Activated T-cell treated with anti-CD3 and anti-CD28 coated beads, Interleukin-2, amount 50 U/mL, for 48 hours (primary cell): Measurements from ENCODE around the gene LPAR3.
A peak's percentile ranks its signal among the peaks of the same experiment; 100 is the strongest.
"Not testable (repeated sequence)": the region's sequence is repeated elsewhere in the genome, so short reads cannot be mapped to it uniquely, and the experiment has no call there.

Source experiments
- DNase-seq, 2 experiments: peaks; one replicate each; pipeline ENCODE4 v3.0.0-alpha.2; 2020

The LPAR3 gene

DNA sequence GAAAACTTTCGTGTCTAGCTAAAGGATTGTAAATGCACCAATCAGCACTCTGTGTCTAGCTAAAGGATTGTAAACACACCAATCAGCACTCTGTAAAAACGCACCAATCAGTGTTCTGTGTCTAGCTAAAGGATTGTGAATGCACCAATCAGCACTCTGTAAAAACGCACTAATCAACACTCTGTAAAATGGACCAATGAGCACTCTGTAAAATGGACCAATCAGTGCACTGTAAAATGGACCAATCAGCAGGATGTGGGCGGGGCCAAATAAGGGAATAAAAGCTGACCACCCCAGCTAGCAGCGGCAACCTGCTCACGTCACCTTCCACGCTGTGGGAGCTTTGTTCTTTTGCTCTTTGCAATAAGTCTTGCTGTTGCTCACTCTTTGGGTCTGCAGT lies 9.7 kb upstream of the LPAR3 start:
- DNase-seq, result not testable (repeated sequence)

- no peak for DNase-seq
Observed at GRCh38 chr1:84899969-84900368, 7.0 kb upstream of the LPAR3 start.

GRCh38 chr1:84896279-84896678 lies 3.3 kb upstream of the LPAR3 start:
- no peak for DNase-seq

GRCh38 chr1:84890566-84890965 lies 2.4 kb downstream of the LPAR3 start:
- no peak for DNase-seq

DNA sequence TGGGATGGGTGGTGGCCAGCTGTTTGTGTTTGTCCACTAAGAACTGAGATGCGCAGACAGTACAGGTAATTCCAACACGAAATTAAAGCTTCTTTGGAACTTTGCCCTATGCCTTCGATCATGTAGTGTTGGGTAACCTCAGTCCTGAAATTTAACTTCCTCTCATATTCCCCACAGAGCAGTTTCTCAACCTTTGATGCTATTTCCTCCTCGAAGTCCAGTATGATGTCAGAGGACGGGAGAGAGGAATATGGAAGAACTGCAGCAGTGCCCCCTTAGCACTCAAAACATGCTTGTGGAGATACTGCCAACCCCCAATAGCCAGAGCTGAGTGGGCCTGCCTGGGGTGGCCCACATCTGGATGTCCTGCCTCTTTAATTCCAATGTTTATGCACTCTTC lies 3.6 kb downstream of the LPAR3 start:
- DNase-seq, result no peak

DNA sequence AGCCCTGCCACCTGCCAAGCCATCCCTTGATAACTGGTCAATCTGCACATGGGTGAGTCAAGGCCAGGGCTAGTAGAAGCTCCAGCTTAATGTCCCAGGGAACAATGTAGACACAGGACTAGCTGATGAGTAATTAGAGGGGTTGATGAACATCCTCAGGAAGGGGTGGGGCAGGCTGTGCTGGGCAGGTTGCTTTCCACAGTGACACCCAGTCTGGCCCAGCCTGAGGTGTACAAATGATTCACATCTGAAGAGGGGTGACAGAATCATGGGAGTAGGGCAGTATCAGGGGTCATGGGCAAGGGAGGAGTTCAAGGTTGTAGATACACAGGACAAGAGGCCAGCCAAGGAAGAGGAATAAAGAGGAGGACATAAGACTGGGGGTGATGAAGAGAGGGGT lies 4.3 kb downstream of the LPAR3 start:
- peak in 1 of 2 experiments; percentile 21 for DNase-seq

GRCh38 chr1:84887261-84887934 lies 5.6 kb downstream of the LPAR3 start:
- DNase-seq, result no peak

DNA sequence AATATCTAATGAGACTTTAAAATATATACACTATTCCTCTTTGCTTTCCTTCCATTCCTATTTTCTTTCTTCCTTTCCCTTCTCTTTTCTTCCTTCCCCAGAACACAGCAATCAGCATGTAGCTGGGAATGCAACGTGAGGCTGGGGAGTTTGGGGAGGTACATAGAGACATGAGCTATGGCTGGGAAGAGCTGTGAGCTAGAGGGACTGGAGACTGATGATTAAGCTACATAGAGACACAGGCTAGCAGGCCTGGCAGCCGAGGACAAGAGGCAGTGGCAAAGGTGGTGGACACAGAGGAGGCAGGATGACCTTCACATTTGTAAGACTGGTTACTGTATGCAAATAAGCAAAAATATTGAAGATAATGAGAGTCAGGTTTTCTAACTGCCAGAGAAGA lies 7.5 kb downstream of the LPAR3 start:
- no peak for DNase-seq

- DNase-seq, result no peak
Observed at GRCh38 chr1:84884671-84885389, 8.2 kb downstream of the LPAR3 start.

DNA sequence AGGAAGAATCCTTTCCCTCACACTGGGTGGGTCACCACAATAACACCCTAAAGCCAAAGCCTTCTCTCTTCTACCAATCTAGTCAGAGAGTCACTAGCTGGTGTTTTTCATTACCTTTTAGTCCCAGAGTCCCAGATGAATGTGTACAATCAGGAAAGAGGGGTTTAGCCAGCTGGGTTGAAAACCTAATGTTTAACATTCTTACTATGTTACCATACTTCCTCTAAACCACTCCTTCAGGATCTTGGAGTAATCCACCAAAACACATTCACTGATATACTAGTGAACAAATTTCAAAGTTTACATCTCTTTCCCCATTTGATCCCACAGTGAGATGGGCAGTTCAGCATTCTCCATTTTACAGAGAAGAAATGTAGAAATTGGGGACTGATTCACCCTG lies 9.7 kb downstream of the LPAR3 start:
- no peak for DNase-seq

DNA sequence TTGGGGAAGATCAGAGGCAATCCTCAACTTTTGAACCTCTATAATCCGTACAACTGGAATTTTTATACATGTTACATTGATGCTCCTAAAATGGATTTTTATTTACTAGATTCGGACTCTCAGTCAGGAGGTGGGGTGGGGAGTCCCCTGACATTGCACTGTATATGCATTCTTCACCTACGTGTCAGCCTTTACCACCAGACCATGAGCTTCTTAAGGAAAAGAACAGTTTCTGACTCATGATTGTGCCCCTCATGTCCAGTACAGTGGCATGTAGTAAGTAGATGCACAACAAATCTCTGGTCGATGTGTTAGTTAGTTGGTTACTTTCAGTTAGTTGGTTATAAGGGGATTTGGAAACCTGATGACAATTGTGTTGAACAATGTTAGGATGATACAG lies 15.4 kb downstream of the LPAR3 start:
- no peak for DNase-seq

- no peak for DNase-seq
Observed at GRCh38 chr1:84876353-84876752, 16.7 kb downstream of the LPAR3 start.

DNA sequence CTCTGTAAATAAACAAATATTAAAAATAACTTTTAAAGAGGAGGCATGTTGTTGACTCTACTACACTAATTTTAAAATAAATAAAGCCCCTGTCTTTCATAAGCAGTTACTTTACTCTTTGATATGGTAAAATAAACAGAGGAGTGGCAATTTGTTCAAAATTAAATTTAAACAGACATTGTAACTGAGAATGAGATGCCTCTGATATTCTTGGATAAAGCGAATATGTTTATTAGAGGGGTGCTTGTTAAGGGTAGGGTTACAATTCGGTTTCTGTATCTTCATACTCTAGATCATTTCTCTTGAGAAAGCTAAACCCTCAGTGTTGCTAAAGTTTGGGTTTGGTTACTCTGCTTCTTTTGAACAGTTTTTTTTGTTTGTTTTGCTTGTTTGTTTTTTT lies 19.6 kb downstream of the LPAR3 start:
- DNase-seq, result no peak

GRCh38 chr1:84872696-84873355 lies 20.2 kb downstream of the LPAR3 start:
- no peak for DNase-seq

GRCh38 chr1:84871181-84871580 lies 21.8 kb downstream of the LPAR3 start:
- no peak for DNase-seq

DNA sequence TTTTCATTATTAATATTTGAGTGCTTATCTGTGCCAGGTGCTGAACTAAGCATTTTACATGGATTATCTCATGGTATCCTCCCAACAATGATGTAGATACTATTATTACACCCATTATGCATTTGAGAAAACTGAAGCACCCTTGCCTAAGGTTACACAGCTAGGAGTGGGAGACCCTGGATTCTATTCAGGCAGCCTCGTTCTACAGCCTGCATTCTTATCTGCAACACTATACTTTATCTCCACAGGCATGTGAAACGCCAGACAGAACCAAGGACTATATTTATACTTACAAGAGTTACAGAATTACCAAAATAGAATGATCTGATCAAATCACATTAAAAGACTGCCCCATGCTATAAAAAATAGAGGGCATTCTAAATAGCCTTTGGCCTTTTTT lies 22.4 kb downstream of the LPAR3 start:
- DNase-seq, result no peak

DNA sequence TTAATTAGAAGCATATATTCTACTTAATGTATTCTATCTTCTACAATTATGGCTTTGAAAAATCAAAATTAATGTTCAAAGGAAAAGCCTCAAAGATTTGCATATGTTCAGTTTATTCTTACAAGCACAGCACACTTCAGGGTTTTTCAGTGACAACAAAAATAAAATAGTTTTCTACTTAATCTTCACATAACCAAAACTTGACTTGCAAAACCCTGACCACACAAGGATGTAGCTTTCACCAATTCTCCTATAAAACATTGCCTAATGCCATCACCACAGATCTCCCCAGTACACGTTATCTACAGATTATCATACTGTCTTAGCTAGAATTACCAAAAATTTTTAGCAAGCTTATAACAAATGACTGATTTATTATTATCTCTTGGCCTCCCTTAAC lies 23.3 kb downstream of the LPAR3 start:
- no peak for DNase-seq

GRCh38 chr1:84862810-84863251 lies 30.2 kb downstream of the LPAR3 start:
- DNase-seq, result peak; percentile 46 to 49

DNA sequence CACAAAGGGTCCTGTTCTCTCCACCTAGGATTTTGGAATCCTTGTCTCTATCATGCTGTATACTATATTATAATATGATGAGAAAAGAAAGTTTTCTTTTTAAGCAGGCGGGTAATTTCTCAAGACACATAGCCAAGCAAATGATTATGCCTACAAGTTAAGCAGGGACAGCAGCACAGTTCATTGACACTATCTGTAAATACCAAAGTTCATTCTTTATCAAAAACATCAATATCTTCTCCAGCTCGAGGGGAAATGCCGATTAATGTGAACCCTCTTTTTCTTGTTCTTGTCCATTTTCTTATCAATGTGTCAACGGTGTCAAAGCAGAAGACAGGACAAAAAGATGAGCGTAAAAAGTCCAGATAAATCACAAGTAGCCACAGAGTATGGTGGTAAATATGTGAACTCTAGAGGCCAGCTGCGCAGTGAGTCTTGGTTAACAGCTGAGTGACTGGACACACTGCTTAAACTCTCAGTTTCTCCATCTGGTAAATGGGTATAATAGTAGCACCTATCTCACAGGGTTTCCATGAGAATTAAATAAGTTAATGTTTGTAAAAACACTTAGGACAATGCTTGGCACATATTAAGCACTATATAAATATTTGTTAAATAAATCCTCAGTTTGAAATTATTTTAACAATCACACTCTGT lies 30.9 kb downstream of the LPAR3 start:
- DNase-seq, result no peak

DNA sequence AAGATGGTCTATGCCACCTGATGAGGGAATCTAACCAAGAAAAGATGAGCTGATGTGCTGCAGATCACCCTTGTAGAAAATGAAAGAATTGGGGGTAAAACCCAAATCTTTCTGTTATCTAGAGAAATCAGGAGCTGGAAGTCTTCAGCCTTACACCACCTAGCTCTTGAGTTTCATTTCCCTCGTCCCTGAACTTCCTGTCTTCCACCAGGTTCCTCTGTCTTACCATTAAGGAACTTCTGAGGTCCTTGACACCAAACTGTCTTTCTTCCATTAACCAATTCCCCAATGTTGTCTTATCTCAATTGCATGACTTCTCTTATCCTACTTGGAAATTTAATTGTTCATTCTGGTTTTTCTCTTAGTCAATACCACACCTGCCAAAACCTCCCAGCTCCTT lies 31.5 kb downstream of the LPAR3 start:
- DNase-seq, result no peak

- no peak for DNase-seq
Observed at GRCh38 chr1:84859866-84860265, 33.1 kb downstream of the LPAR3 start.

DNA sequence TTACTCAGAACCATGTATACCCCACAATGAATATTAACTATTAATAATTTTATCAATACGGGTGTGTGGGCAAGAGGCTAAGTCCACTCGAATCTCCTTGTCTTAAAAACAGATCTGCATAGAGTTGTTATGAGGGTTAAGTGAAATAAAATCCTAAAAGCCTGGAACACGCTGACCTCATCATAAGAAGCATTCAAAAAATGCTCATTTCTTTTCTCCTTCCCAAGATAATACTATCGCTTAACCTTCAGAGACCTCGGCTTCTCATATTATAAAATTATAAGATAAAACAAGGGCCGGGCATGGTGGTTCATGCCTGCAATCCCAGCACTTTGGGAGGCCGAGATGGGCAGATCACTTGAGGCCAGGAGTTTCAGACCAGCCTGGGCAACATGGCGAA lies 35.1 kb downstream of the LPAR3 start:
- no peak for DNase-seq

DNA sequence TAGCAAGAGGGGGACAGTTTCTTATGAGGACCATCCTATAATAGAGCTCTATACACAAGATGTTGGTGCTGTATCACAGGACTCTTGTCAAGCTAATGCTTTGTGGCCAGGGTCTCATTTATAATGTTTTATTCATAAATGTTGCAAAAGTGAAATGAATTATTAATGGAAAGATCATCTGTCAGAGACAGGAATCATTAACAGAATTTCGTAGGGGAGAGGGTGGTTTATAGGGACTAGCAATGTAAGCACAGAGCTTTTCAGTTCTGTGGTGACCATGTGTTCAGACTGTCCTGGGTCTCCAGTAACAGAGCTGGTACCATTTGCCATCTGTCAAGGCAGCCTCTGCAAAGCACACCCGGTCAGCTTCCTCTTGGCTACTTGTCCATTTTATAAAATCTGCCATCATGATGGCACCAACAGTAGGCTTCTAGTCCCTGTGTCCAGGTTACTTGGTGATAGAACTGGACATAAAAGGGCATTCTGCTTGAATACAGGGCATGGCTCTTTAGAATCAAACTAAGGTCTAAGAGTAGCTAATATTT lies 36.2 kb downstream of the LPAR3 start:
- DNase-seq, result no peak
